ENCODE results near the gene CDH20.
"Not testable (repeated sequence)": the region's sequence is repeated elsewhere in the genome, so short reads cannot be mapped to it uniquely, and the experiment has no call there.

DNA sequence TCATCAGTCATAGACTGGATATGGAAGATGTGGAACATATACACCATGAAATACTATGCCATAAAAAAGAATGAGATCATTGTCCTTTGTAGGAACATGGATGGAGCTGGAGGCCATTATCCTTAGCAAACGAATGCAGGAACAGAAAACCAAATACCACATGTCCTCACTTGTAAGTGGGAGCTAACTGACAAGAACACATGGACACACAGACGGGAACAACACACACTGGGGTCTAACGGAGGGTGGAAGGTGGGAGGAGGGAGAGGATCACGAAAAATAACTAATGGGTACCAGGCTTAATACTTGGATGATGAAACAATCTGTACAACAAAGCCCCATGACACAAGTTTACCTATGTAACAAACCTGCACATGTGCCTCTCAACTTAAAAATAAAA, 36.4 kb downstream of the CDH20 start:
- TF ChIP-seq, protein P1, sequence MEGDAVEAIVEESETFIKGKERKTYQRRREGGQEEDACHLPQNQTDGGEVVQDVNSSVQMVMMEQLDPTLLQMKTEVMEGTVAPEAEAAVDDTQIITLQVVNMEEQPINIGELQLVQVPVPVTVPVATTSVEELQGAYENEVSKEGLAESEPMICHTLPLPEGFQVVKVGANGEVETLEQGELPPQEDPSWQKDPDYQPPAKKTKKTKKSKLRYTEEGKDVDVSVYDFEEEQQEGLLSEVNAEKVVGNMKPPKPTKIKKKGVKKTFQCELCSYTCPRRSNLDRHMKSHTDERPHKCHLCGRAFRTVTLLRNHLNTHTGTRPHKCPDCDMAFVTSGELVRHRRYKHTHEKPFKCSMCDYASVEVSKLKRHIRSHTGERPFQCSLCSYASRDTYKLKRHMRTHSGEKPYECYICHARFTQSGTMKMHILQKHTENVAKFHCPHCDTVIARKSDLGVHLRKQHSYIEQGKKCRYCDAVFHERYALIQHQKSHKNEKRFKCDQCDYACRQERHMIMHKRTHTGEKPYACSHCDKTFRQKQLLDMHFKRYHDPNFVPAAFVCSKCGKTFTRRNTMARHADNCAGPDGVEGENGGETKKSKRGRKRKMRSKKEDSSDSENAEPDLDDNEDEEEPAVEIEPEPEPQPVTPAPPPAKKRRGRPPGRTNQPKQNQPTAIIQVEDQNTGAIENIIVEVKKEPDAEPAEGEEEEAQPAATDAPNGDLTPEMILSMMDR (conservative IDR thresholded peaks at IDR 0.05 in 1 of 2, IDR thresholded peaks at IDR 0.05 in 1 of 2; ENCODE audit: low read depth in 1 of 2, low read length in 2 of 2): not testable (repeated sequence)
- not testable (repeated sequence) for TF ChIP-seq EZH2 (IDR thresholded peaks at IDR 0.05; ENCODE audit: low read length, missing control alignments)

Measured in fibroblast of lung (primary cell).